GM23338 (cell line): ENCODE measurements around the gene ARCN1. TPM values are rescaled to one million over a fixed set of nuclear protein-coding genes. Genes with fewer than 3 reads are reported as not detected.

ENCODE experiments used
- ATAC-seq: fragments of 200-7000 bp; cut with Tn5 transposase; 3 replicates; pipeline ENCODE4 v1.9.1; 2020
- DNase-seq: peaks from one replicate; pipeline ENCODE4 v3.0.0-alpha.2; 2015; ENCODE audit warnings: low spot score
- H2AFZ ChIP-seq: fragments of 200-600 bp; sonication (generic); 2 replicates; pipeline ENCODE4 v1.8.0; 2016; ENCODE audit warnings: antibody characterized with exemption, mild to moderate bottlenecking, moderate library complexity
- H3F3A ChIP-seq: fragments of 200-600 bp; sonication (generic); replicated peaks from 2 replicates; pipeline ENCODE4 v1.8.0; 2017; ENCODE audit warnings: antibody characterized with exemption, mixed run types, low read depth
- H3K27ac ChIP-seq: fragments of 200-600 bp; sonication (generic); 2 replicates; pipeline ENCODE4 v1.6.1; 2016; ENCODE audit warnings: low read depth
- H3K27me3 ChIP-seq: fragments of 200-600 bp; sonication (generic); 2 replicates; pipeline ENCODE4 v1.8.0; 2016; ENCODE audit warnings: mild to moderate bottlenecking, mixed run types, moderate library complexity; ENCODE audit not compliant: insufficient read depth
- H3K36me3 ChIP-seq: fragments of 200-600 bp; sonication (generic); 2 replicates; pipeline ENCODE4 v1.8.0; 2016; ENCODE audit warnings: mild to moderate bottlenecking; ENCODE audit not compliant: insufficient read depth
- H3K4me1 ChIP-seq: fragments of 200-600 bp; sonication (generic); 2 replicates; pipeline ENCODE4 v1.8.0; 2016; ENCODE audit warnings: mild to moderate bottlenecking, moderate library complexity; ENCODE audit not compliant: insufficient read depth
- H3K4me2 ChIP-seq: fragments of 200-600 bp; sonication (generic); 2 replicates; pipeline ENCODE4 v1.7.1; 2017; ENCODE audit warnings: mixed run types
- H3K4me3 ChIP-seq: fragments of 200-600 bp; sonication (generic); 2 replicates; pipeline ENCODE4 v1.6.1; 2016; ENCODE audit warnings: mixed run types
- H3K79me2 ChIP-seq: fragments of 200-600 bp; sonication (generic); replicated peaks from 2 replicates; pipeline ENCODE4 v1.8.0; 2017; ENCODE audit warnings: mild to moderate bottlenecking; ENCODE audit not compliant: insufficient read depth
- H3K9me2 ChIP-seq: fragments of 200-600 bp; sonication (generic); 2 replicates; pipeline ENCODE4 v1.8.0; 2017; ENCODE audit not compliant: insufficient read depth
- H4K20me1 ChIP-seq: fragments of 200-600 bp; sonication (generic); replicated peaks from 2 replicates; pipeline ENCODE4 v1.8.0; 2017; ENCODE audit warnings: mild to moderate bottlenecking; ENCODE audit not compliant: insufficient read depth
- H3K27ac Mint-ChIP-seq: 2 replicates; pipeline ENCODE4 v1.8.0; 2020; ENCODE audit warnings: inconsistent platforms, mild to moderate bottlenecking, moderate library complexity, mixed read lengths
- H3K27me3 Mint-ChIP-seq: 3 replicates; pipeline ENCODE4 v1.8.0; 2022; ENCODE audit warnings: low read depth, mild to moderate bottlenecking, moderate library complexity, mixed read lengths, inconsistent platforms; ENCODE audit not compliant: insufficient read depth, poor library complexity
- H3K36me3 Mint-ChIP-seq: 3 replicates; pipeline ENCODE4 v1.8.0; 2021; ENCODE audit warnings: low read depth, mild to moderate bottlenecking, inconsistent platforms, moderate library complexity, mixed read lengths
- H3K4me1 Mint-ChIP-seq: 3 replicates; pipeline ENCODE4 v1.8.0; 2020; ENCODE audit warnings: mild to moderate bottlenecking, inconsistent platforms, mixed read lengths
- H3K4me3 Mint-ChIP-seq: 3 replicates; pipeline ENCODE4 v1.8.0; 2021; ENCODE audit warnings: moderate library complexity, mild to moderate bottlenecking, inconsistent platforms, mixed read lengths
- H3K9me3 Mint-ChIP-seq: 3 replicates; pipeline ENCODE4 v1.8.0; 2020; ENCODE audit warnings: moderate library complexity, mild to moderate bottlenecking, inconsistent platforms, mixed read lengths
- CREB1 ChIP-seq: fragments of 250-450 bp; sonication (Bioruptor Pico); IDR thresholded peaks from 2 replicates; pipeline ENCODE4 v1.5.0; 2020; ENCODE audit warnings: low read depth, mild to moderate bottlenecking, moderate library complexity
- CTCF ChIP-seq, 2 experiments: fragments of 200-600 bp in 1 of 2; sonication (generic) in 1 of 2; conservative IDR thresholded peaks; 2 replicates each; pipeline versions ENCODE4 v1.5.1 to v1.6.1; 2016 to 2017; ENCODE audit warnings: antibody characterized with exemption in 2 of 2, low read depth in 2 of 2, mild to moderate bottlenecking in 2 of 2, moderate library complexity in 1 of 2
- ETS1 ChIP-seq: IDR thresholded peaks from 2 replicates; pipeline ENCODE4 v1.6.1; 2016; ENCODE audit warnings: antibody characterized with exemption
- EZH2 ChIP-seq: fragments of 200-600 bp; sonication (generic); IDR thresholded peaks from one replicate; pipeline ENCODE4 v1.8.0; 2017; ENCODE audit warnings: antibody characterized with exemption, mild to moderate bottlenecking, low read depth; ENCODE audit not compliant: unreplicated experiment
- EZH2phosphoT487 ChIP-seq: fragments of 200-600 bp; sonication (generic); IDR thresholded peaks from one replicate; pipeline ENCODE4 v1.8.1; 2018; ENCODE audit warnings: antibody characterized with exemption; ENCODE audit not compliant: unreplicated experiment
- JUNB ChIP-seq: IDR thresholded peaks from one replicate; pipeline ENCODE4 v1.6.1; 2016; ENCODE audit warnings: antibody characterized with exemption; ENCODE audit not compliant: unreplicated experiment
- NANOG ChIP-seq: IDR thresholded peaks from 2 replicates; pipeline ENCODE4 v1.6.1; 2016; ENCODE audit warnings: antibody characterized with exemption, borderline replicate concordance
- POLR2AphosphoS5 ChIP-seq: IDR thresholded peaks from 2 replicates; pipeline ENCODE4 v1.6.1; 2016; ENCODE audit warnings: antibody characterized with exemption, low read depth
- REST ChIP-seq: IDR thresholded peaks from one replicate; pipeline ENCODE4 v1.6.1; 2018; ENCODE audit warnings: antibody characterized with exemption; ENCODE audit not compliant: unreplicated experiment
- STAT1 ChIP-seq: IDR thresholded peaks from one replicate; pipeline ENCODE4 v1.6.1; 2016; ENCODE audit warnings: antibody characterized with exemption; ENCODE audit not compliant: unreplicated experiment
- ZNF114 ChIP-seq: fragments of 250-450 bp; sonication (Bioruptor Pico); IDR thresholded peaks from 2 replicates; pipeline ENCODE4 v1.5.0; 2020; ENCODE audit warnings: mild to moderate bottlenecking, moderate library complexity
- ZNF331 ChIP-seq: fragments of 250-450 bp; sonication (Bioruptor Pico); IDR thresholded peaks from 2 replicates; pipeline ENCODE4 v1.5.0; 2020; ENCODE audit warnings: low read depth, mild to moderate bottlenecking, moderate library complexity
- polyA plus RNA-seq: library from polyadenylated mRNA; unstranded; fragments of >200 nt; fragmentation: Nextera tagmentation; extraction: Ambion mirVana; gene quantifications from 2 replicates; pipeline ENCODE4 v1.2.1, GENCODE V29; 2016
- total RNA-seq: library from RNA; depleted of rRNA; stranded (reverse); fragments of >200 nt; shearing (Covaris generic); gene quantifications from 2 replicates; pipeline ENCODE4 v1.2.3, GENCODE V29; 2014

The ARCN1 gene
- total and polyA plus RNA-seq, 2 experiments from 2014 or later = 79.9 to 106 TPM

DNA sequence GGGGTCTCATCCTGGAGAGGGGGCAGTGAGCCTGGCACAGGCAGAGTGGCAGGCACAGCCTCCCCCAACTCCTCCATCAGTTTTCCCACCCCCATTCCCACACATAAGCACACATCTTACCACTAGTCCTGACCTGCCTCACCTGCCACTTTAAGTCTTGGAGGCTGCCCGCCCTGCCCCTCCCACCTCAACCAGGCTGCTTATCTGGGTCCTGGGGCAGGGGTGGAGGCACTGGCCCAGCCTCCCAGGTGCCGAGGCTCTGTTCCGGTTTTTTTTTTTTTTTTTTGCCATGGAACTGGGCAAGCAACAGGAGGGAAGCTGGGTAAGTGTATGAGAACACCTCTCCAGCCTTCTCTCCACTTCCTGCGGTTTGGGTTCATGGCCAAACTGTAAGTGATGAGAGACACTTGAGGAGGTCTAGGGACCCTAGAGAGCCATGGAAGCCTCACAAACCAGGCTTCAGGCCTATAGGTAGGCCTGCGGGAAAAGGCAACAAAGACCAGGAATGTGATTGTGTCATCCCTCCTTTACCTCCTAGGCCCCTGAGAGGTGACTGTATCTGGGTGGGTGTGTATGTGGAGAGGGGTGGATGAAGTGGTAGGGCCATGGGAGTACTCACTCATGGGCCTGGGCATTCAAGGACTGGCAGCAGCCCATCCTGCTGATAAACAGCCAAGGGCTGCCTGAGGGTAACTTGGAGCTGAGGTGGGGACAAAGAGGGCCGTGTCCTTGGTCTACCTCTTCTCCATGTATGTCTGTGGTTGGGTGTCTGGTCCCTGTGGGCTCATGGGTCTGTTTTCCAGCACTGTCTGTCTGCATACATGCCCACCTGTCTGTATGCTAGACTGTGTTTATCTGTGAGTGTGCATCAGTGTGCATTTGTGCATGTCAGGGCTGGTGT, 57.8 kb downstream of the ARCN1 start (continued):
- TF ChIP-seq STAT1 = no peak
- TF ChIP-seq CREB1 (CRISPR knock-in tag) = no peak
- no peak for TF ChIP-seq JUNB
- no peak for TF ChIP-seq EZH2phosphoT487
- no peak for TF ChIP-seq CTCF (conservative IDR thresholded peaks at IDR 0.05; ENCODE audit: low read depth in 2 of 2)
- TF ChIP-seq ZNF114 (CRISPR knock-in tag) = no peak
- no peak for TF ChIP-seq EZH2
- no peak for TF ChIP-seq ZNF331 (CRISPR knock-in tag)
- no peak for TF ChIP-seq ETS1
- no peak for TF ChIP-seq POLR2AphosphoS5

DNA sequence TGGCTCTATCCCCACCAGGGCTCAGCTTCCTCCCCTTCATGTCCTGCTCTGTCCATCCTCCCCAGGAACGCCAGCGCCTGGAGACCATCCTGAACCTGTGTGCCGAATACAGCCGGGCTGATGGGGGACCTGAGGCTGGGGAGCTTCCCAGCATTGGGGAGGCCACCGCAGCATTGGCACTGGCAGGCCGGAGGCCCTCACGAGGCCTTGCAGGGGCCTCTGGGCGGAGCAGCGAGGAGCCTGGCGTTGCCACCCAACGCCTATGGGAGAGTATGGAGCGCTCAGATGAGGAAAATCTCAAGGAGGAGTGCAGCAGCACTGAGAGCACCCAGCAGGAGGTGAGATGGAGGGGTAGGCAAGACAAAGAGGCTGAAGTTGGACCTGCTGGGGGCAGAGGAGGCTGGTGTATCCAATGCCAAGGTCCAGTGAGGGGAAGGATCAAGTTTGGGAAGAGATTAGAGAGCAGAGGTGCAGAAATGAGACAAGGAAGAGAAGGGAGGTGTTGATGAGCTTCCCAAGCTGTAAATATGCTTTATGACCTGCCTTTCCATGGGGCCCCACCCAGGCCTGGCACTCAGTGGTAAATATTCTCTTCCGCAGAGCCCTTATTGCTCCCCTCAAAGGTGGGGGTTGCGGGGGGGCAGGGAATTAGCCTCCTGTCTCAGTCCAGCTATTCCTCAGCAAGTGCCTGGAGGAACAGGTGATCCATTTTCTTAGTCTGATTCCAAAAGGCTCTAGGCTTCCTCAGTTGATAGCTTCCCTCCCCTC, 59.1 kb downstream of the ARCN1 start:
- no peak for ATAC-seq
- no peak overlapping the region for H3K27ac Mint-ChIP-seq
- Histone ChIP-seq H3K4me1 (peaks cover 17% of the 10 kb centered on the region), H3K9me2 (no peaks in the 10 kb centered on the region), H3K36me3 (peaks cover 10% of the 10 kb centered on the region; the same call in 1 of the 2 replicates), H2AFZ (no peak overlapping the region), H3K27me3 (no peaks in the 10 kb centered on the region), H3F3A (peaks cover 16% of the 10 kb centered on the region), H3K79me2 (0 out of 2 replicates have a peak, but pooled peaks cover 3% of the 10 kb centered on the region), H3K27ac (no peak overlapping the region), H3K4me3 (no peak overlapping the region), H3K4me2 (no peak overlapping the region), H4K20me1 (peaks cover 7% of the 10 kb centered on the region; the same call in 1 of the 2 replicates)
- peaks cover 27% of the 10 kb centered on the region for H3K4me1 Mint-ChIP-seq
- peaks cover 49% of the 10 kb centered on the region for H3K36me3 Mint-ChIP-seq
- peaks cover 30% of the 10 kb centered on the region for H3K27me3 Mint-ChIP-seq
- H3K4me3 Mint-ChIP-seq = no peak overlapping the region
- no peak for DNase-seq
- no peaks in the 10 kb centered on the region for H3K9me3 Mint-ChIP-seq
- TF ChIP-seq CREB1 (CRISPR knock-in tag) (no peak), CTCF (conservative IDR thresholded peaks at IDR 0.05; ENCODE audit: low read depth in 2 of 2) (no peak), REST (no peak), NANOG (no peak)
